ENCODE measurements around the gene POLR2E. TPM values are rescaled to one million over a fixed set of nuclear protein-coding genes. Genes with fewer than 3 reads are reported as not detected.

POLR2E gene
- total RNA-seq, 2 donors from 2014 or later, result 152 to 169 TPM

- no peaks in the 10 kb centered on the region for H3K4me1 ChIP-seq (replicated peaks)
- WGBS, result 49% methylated on average over 8 of the region's 11 CpGs
- H3K27me3 ChIP-seq (replicated peaks; ENCODE audit: insufficient read depth), result no peaks in the 10 kb centered on the region
- no peaks in the 10 kb centered on the region for H3K9me3 ChIP-seq
- no peak for TF ChIP-seq POLR2AphosphoS5 (IDR thresholded peaks at IDR 0.05)
- no peak for TF ChIP-seq POLR2A (IDR thresholded peaks at IDR 0.05)
- TF ChIP-seq CTCF (IDR thresholded peaks at IDR 0.05), result no peak
- no peak overlapping the region for H3K27ac ChIP-seq
- intact Hi-C loops (cut with DNase I), result no loop called here
- no peak for DNase-seq (ENCODE audit: low spot score)
- H3K36me3 ChIP-seq, result no peaks in the 10 kb centered on the region
- no peak overlapping the region for H3K4me3 ChIP-seq
These were observed 45.4 kb downstream of the POLR2E start for GRCh38 chr19:1049800-1050199.

GRCh38 chr19:1049106-1049505 is 46.1 kb downstream of the POLR2E start:
- H3K4me1 ChIP-seq (replicated peaks), result no peaks in the 10 kb centered on the region
- H3K36me3 ChIP-seq, result no peaks in the 10 kb centered on the region
- TF ChIP-seq CTCF (IDR thresholded peaks at IDR 0.05) (no peak), POLR2AphosphoS5 (IDR thresholded peaks at IDR 0.05) (no peak), POLR2A (IDR thresholded peaks at IDR 0.05) (no peak)
- 96% methylated on average over 15 of the region's 17 CpGs for WGBS
- H3K9me3 ChIP-seq, result no peaks in the 10 kb centered on the region
- intact Hi-C loops (cut with DNase I), result no loop called here
- no peak overlapping the region for H3K4me3 ChIP-seq
- DNase-seq (ENCODE audit: low spot score), result no peak
- no peak overlapping the region for H3K27ac ChIP-seq
- no peaks in the 10 kb centered on the region for H3K27me3 ChIP-seq (replicated peaks; ENCODE audit: insufficient read depth)

GRCh38 chr19:1047696-1048147 is 47.5 kb downstream of the POLR2E start:
- DNase-seq (ENCODE audit: low spot score), result no peak
- Histone ChIP-seq H3K4me1 (replicated peaks) (no peaks in the 10 kb centered on the region), H3K27me3 (replicated peaks; ENCODE audit: insufficient read depth) (no peaks in the 10 kb centered on the region), H3K36me3 (no peaks in the 10 kb centered on the region), H3K9me3 (no peaks in the 10 kb centered on the region), H3K27ac (no peak overlapping the region), H3K4me3 (no peak overlapping the region)
- 77% methylated on average over 20 of the region's 20 CpGs for WGBS
- TF ChIP-seq POLR2A (IDR thresholded peaks at IDR 0.05) (no peak), CTCF (IDR thresholded peaks at IDR 0.05) (no peak), POLR2AphosphoS5 (IDR thresholded peaks at IDR 0.05) (no peak)
- intact Hi-C loops (cut with DNase I), result no loop called here

- Histone ChIP-seq H3K9me3 (no peaks in the 10 kb centered on the region), H3K27me3 (replicated peaks; ENCODE audit: insufficient read depth) (no peaks in the 10 kb centered on the region), H3K4me3 (no peak overlapping the region), H3K27ac (no peak overlapping the region), H3K4me1 (replicated peaks) (no peaks in the 10 kb centered on the region), H3K36me3 (no peaks in the 10 kb centered on the region)
- WGBS, result 93% methylated on average over 70 of the region's 77 CpGs
- DNase-seq (ENCODE audit: low spot score), result no peak
- no peak for TF ChIP-seq CTCF (IDR thresholded peaks at IDR 0.05)
- intact Hi-C loops (cut with DNase I), result no loop called here
These were observed 48.1 kb downstream of the POLR2E start for GRCh38 chr19:1046836-1047695.

DNA sequence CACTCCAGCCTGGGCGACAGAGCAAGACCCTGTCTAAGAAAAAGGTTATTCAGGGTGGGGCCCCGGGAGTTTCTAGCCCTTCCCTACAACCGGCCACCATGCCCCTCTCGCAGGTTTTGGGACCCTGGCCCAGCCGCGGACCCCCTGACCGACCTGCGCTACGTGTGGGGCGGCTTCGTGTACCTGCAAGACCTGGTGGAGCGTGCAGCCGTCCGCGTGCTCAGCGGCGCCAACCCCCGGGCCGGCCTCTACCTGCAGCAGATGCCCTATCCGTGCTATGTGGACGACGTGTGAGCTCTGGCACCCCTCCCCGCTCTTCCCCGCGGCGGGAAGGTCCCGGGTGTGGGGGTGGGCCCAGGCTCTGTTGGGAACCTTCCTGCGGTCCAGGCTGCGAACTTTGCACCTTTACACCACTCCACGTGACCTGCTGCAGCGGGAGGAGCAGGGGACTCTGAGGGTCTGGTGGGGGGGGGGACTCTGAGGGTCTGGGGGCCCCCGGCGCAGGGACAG is 49.0 kb downstream of the POLR2E start:
- Histone ChIP-seq H3K27ac (no peak overlapping the region), H3K4me3 (no peak overlapping the region), H3K4me1 (replicated peaks) (no peaks in the 10 kb centered on the region), H3K27me3 (replicated peaks; ENCODE audit: insufficient read depth) (no peaks in the 10 kb centered on the region), H3K9me3 (no peaks in the 10 kb centered on the region), H3K36me3 (no peaks in the 10 kb centered on the region)
- intact Hi-C loops (cut with DNase I), result no loop called here
- no peak for DNase-seq (ENCODE audit: low spot score)
- 92% methylated on average over 24 of the region's 33 CpGs for WGBS
- TF ChIP-seq CTCF (IDR thresholded peaks at IDR 0.05), result no peak
- no peak for TF ChIP-seq POLR2AphosphoS5 (IDR thresholded peaks at IDR 0.05)
- TF ChIP-seq POLR2A (IDR thresholded peaks at IDR 0.05), result no peak

All from prostate gland (tissue), 2 donors.